GM12801 (cell line): ENCODE data around the gene NKPD1.

Source experiments
- TF ChIP-seq, protein P1 (sequence below): IDR thresholded peaks from one replicate; pipeline ENCODE4 v1.5.1; 2011; ENCODE audit warnings: control low read depth; ENCODE audit not compliant: insufficient read length; ENCODE audit errors: extremely low read depth

Gene NKPD1

DNA sequence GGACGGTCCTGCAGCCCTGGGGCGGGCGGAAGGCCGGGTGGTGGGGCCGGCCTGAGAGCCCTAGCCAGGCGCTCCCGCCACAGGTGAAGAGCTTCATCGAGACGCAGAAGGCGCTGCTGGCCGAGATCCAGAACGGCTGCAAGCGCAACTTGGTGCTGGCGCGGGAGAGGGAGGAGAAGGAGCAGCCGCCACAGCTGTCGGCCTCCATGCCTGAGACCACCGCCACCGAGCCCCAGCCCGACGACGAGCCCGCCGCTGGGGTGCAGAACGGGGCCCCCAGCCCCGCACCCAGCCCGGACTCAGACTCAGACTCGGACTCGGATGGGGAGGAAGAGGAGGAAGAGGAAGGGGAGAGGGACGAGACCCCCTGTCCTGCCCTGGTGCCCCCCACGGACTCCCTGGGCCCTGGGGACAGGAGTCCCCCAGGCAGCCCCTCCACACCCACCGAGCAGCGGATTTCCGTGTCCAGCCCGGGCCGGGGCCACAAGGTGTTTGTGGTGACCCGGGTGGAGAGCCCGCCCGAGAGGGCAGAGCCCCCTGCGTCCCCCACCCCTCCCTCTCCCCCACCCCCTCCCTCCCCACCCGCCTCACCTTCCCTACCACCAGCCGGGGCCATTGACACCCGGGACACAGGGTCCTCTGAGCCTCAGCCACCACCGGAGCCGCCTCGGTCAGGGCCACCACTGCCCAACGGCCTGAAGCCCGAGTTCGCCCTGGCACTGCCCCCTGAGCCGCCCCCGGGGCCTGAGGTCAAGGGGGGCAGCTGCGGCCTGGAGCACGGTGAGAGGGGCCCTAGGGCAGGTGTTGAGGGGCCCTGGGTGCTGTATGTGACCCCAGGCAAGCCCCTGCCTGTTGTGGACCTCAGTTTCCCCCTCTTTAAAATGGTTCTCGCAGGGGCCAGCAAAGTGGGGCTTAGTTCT lies 15.3 kb downstream of the NKPD1 start:
- TF ChIP-seq, protein P1, sequence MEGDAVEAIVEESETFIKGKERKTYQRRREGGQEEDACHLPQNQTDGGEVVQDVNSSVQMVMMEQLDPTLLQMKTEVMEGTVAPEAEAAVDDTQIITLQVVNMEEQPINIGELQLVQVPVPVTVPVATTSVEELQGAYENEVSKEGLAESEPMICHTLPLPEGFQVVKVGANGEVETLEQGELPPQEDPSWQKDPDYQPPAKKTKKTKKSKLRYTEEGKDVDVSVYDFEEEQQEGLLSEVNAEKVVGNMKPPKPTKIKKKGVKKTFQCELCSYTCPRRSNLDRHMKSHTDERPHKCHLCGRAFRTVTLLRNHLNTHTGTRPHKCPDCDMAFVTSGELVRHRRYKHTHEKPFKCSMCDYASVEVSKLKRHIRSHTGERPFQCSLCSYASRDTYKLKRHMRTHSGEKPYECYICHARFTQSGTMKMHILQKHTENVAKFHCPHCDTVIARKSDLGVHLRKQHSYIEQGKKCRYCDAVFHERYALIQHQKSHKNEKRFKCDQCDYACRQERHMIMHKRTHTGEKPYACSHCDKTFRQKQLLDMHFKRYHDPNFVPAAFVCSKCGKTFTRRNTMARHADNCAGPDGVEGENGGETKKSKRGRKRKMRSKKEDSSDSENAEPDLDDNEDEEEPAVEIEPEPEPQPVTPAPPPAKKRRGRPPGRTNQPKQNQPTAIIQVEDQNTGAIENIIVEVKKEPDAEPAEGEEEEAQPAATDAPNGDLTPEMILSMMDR: no peak

DNA sequence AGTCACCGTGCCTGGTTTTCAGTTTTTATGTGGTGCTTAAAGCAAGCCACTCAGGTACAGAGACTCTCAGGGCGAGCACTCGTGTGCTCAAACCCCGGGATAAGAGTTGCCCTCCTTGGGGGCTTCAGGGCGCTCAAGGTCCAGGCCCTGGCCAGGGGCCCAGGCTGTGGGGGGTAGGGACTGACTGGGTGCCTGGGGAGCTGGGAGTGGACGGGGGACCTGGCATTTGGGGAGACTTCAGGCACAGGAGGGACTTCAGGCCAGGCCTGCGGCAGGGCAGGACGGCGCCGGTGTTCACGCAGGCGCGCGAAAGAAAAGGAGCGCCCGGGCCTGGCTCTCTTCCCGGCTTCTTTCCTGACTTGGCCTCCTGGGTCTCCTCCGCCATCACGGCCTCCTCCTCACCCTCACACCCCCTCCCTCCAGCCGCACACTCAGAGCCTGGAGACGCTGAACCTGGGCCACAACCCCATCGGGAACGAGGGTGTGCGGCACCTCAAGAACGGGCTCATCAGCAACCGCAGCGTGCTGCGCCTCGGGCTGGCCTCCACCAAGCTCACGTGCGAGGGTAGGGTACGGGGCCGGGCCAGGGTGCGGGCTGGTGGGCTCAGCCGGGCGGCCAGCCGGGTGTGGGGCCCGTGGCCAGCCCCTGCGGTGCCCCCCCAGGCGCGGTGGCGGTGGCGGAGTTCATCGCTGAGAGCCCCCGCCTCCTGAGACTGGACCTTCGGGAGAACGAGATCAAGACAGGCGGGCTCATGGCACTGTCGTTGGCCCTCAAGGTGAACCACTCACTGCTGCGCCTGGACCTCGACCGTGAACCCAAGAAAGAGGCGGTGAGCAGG lies 16.1 kb downstream of the NKPD1 start:
- TF ChIP-seq, protein P1: no peak

- TF ChIP-seq, protein P1: no peak
Measured at GRCh38 chr19:45142726-45143110, 18.1 kb downstream of the NKPD1 start.

- TF ChIP-seq, protein P1: no peak
Measured at GRCh38 chr19:45142016-45142725, 18.6 kb downstream of the NKPD1 start.

DNA sequence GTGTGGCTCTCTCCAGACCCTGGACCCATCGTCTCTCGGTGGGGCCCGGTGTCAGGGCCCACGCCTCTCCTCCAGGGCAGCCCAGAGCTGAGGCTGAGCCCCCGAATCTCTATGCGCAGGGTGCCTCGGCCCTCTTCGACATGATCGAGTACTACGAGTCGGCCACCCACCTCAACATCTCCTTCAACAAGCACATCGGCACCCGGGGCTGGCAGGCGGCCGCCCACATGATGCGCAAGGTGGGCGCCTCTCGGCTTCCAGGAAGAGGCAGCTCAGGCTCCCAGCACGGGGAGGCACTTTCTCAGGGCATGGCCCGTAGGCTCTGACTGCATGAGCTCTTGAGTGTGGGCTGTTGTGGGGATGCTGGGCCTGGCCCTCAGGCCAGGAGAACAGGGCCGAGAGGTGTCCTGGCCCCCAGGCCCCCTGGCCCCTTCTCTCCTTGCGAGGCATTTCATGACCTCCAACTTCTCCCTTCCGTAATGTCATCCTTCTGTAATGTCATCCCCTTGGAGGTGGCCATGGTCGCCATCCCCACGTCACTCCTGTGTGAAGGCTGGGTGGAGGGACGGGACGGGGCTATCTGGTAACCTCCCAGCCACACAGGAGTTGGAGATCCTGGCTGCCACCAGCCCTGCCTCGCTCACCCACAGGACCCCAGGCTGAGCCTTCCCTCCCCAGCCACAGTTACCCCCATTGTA lies 19.4 kb downstream of the NKPD1 start:
- TF ChIP-seq, protein P1: no peak

DNA sequence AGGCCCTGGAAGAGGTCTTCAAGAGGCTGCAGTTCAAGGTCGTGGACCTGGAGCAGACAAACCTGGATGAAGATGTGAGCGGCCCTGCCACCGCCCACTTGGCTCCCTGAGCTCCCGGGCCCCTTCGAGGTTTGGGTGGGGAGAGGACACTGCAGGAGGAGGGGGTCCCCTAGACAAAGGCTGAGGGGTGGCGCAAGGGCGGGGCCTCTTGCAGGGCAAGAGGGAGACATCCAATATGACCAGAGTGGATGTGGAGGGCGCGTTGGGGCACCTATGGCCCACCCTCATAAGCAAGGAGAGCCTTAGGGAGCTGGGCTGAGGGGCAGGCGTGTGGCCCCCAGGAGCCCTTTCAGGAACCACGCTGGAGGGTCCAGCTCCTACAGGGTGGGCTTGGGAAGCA lies 20.2 kb downstream of the NKPD1 start:
- TF ChIP-seq, protein P1: no peak
